ENCODE results near the gene TMLHE.
"Not testable (repeated sequence)": the region's sequence is repeated elsewhere in the genome, so short reads cannot be mapped to it uniquely, and the experiment has no call there.

TMLHE gene

GRCh38 chrX:155491421-155491820 lies 121.3 kb downstream of the TMLHE start:
- not testable (repeated sequence) for DNase-seq

DNA sequence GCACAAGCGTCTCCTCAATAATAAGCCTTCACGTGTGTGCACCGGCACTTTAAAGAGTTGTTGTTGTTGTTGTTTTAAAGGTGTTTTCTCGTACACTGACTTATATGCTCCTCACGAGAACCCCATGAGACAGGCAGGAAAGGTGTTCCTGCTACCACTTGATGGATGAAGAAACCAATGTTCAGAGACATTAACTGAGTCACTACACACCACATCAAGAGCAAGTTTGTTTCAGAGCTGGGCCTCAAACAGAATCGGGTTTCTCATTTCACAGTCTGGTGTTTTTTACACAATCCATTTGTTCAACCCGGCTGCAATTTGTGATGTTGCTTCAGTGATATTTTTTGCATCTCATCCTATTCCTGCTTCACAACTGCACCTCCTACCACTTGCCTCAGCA lies 135.6 kb downstream of the TMLHE start:
- DNase-seq, result not testable (repeated sequence)

DNA sequence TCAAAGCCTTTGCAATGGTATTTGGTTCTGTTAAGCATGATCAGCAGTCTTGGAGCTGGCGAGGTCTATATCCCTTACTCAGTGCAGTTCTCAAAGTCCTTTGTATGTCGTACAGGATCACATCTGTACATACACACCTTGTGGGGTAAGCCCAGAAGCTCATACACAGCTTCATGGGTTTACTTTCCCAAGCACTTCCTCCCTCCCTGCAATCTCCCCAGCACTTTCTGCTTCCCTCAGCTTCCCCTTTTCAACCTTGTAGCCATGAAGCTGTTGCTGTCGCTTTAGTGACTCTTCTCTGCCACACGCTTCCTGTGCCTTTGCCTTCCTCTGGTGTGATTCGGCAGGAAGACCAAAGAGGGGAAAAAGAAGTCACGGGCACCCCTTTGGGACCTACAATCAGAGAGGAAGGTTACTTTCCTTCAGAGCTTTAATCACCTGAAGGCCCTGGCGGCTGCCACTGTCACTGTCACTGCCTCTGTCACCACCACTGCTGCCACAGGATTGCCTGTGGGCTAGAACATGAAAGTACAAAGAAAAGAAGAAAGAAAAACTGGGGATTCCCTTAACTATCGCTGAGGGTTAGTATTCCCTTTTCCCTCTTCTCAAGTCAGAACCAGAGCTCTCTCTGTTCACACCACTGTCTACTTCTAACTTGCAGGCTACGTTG lies 146.3 kb downstream of the TMLHE start:
- DNase-seq, result not testable (repeated sequence)

DNA sequence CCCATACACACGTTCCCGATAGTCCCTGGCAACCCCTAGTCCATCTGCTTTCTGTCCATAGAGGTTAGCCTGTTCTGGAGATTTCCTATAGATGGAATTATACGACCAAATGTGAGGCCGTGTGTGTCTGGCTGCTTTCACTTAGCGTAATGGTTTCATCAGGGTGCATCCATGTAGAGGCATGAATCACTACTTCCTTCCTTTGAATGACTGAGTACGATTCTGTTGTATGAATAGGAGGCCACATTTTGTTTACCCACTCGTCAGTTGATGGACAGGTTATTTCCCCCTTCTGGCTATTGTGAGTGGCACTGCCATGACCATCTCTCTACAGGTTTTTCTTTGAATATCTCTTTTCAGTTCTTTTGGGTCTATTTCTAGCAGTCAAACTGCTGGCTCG lies 152.3 kb downstream of the TMLHE start:
- DNase-seq, result not testable (repeated sequence)

DNA sequence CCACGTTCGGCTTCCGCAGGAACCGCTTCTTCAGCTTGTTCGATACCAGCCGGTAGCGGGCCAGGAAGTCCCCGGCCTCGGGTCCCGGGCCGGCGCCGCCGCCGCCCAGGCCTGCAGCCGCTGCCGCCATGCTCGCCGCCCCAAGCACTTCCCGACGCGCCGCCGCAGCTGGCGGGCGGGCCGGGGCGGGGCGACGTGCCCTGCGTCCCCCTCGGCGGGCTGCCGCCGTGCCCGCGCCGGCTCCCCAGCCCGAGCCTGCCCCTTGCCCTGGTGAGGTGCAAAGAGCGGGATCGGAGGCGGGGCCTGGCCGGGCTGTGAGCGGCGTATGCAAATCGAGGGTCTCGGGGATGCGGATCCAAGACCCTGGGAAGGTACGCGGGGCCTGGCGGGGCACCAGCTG lies 154.3 kb downstream of the TMLHE start, which contains the start of gene F8A3:
Gene F8A3, minus strand, starts transcription at position 150 of the 400 bp plus-strand sequence. Its CDS starts 20 bp downstream, at position 130.
- not testable (repeated sequence) for DNase-seq

GRCh38 chrX:155457761-155458447 lies 154.8 kb downstream of the TMLHE start:
- not testable (repeated sequence) for DNase-seq

- no peak for DNase-seq
These were observed 171.7 kb downstream of the TMLHE start for GRCh38 chrX:155441097-155441496.
